ENCODE results near the gene ACTL10.
"Not testable (repeated sequence)": the region's sequence is repeated elsewhere in the genome, so short reads cannot be mapped to it uniquely, and the experiment has no call there.

Gene ACTL10

DNA sequence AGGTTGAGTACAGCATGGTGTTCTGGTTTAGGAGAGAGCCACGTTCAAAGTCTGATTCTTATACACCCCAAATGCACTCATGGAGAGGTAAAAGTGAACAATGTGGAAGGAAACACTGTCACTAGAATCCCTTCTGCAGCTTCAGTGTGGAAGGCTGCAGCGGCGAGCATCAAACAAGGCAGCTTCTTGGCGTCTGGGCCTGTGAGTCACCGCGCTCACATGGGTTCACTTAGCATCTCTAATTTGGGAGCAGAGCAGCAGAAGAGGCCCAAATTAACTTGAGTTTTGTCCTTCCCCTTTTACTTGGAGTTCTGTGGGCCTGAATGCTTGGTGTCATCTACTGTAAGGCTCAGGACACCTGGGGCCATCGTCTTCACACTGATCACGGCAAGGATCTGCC, 30.4 kb downstream of the ACTL10 start:
- no peak for DNase-seq (ENCODE audit: low read depth)

DNA sequence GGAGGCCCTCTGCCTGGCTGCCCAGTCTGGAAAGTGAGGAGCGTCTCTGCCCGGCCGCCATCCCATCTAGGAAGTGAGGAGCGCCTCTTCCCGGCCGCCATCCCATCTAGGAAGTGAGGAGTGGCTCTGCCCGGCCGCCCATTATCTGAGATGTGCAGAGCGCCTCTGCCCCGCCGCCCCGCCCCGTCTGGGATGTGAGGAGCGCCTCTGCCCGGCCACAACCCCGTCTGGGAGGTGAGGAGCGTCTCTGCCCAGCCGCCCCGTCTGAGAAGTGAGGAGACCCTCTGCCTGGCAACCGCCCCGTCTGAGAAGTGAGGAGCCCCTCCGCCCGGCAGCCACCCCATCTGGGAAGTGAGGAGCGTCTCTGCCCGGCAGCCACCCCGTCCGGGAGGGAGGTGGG, 32.2 kb downstream of the ACTL10 start:
- DNase-seq (ENCODE audit: low read depth): not testable (repeated sequence)

DNA sequence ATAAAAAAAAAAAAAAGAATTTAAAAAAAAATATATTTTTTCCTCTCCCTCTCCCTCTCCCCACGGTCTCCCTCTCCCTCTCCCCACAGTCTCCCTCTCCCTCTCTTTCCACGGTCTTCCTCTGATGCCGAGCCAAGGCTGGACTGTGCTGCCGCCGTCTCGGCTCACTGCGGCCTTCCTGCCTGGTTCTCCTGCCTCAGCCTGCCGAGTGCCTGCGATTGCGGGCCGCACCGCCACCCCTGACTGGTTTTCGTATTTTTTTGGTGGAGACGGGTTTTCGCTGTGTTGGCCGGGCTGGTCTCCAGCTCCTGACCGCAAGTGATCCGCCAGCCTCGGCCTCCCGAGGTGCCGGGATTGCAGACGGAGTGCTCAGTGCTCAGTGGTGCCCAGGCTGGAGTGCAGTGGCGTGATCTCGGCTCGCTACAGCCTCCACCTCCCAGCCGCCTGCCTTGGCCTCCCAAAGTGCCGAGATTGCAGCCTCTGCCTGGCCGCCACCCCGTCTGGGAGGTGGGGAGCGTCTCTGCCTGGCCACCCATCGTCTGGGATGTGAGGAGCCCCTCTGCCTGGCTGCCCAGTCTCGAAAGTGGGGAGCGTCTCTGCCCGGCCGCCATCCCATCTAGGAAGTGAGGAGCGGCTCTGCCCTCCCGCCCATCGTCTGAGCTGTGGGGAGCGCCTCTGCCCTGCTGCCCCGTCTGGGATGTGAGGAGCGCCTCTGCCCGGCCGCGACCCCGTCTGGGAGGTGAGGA, 34.1 kb downstream of the ACTL10 start:
- not testable (repeated sequence) for DNase-seq (ENCODE audit: low read depth)

- DNase-seq (ENCODE audit: low read depth): no peak
These were observed 35.1 kb downstream of the ACTL10 start for GRCh38 chr20:33701629-33702450.

GRCh38 chr20:33702861-33703260, 36.1 kb downstream of the ACTL10 start:
- DNase-seq (ENCODE audit: low read depth): no peak

DNA sequence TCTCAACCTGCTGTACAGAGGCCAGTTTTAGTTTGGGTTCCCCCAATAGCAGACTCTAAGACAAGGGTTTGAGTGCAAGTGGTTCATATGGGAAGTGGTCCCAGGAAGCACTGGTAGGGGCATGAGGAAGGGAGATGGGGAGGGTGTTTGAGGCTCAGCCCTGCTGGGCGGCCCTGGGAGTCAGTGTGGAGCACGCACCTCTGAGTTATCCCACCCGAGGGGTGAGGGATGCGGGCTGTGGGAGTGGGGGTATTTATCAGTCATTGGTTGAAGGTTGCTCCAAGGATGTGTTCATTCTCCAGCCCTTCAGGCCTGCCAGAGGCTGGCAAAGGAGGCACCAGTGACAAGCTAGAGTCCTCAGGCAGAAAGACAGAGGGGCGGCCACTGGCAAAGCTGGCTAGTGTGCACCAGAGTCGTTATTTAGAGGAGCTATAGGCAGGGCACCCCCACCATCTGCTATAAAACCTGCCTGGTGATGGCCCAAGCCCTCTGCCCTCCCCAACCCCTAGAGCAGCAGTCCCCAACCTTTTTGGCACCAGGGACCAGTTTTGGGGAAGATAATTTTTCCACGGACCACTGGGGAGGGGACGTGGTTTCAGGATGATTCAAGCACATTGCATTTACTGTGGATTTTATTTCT, 36.9 kb downstream of the ACTL10 start:
- no peak for DNase-seq (ENCODE audit: low read depth)

GRCh38 chr20:33704197-33704924, 37.6 kb downstream of the ACTL10 start:
- DNase-seq (ENCODE audit: low read depth): no peak

- no peak for DNase-seq (ENCODE audit: low read depth)
These were observed 40.9 kb downstream of the ACTL10 start for GRCh38 chr20:33707668-33708067.

- no peak for DNase-seq (ENCODE audit: low read depth)
These were observed 42.7 kb downstream of the ACTL10 start for GRCh38 chr20:33709398-33709797.

DNA sequence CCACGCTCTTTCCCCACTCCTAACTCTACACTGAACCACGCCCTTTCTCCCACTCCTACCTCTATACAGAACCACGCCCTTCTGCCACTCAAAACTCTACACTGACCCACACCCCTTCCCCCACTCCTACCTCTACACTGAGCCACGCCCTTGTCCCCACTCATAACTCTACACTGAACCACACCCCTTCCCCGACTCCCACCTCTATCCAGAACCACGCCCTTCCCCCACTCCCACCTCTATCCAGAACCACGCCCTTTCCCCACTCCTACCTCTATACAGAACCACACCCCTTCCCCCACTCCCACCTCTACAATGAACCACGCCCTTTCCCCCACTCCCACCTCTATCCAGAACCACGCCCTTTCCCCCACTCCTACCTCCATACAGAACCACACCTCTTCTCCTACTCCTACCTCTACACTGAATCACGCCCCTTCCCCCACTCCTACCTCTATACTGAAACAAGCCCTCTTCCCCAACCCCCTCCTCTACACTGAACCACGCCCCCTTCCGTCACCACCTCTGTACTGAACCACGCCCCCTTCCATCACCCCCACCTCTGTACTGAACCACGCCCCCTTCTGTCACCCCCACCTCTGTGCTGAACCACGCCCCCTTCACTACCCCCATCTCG, 43.3 kb downstream of the ACTL10 start:
- no peak for DNase-seq (ENCODE audit: low read depth)

DNA sequence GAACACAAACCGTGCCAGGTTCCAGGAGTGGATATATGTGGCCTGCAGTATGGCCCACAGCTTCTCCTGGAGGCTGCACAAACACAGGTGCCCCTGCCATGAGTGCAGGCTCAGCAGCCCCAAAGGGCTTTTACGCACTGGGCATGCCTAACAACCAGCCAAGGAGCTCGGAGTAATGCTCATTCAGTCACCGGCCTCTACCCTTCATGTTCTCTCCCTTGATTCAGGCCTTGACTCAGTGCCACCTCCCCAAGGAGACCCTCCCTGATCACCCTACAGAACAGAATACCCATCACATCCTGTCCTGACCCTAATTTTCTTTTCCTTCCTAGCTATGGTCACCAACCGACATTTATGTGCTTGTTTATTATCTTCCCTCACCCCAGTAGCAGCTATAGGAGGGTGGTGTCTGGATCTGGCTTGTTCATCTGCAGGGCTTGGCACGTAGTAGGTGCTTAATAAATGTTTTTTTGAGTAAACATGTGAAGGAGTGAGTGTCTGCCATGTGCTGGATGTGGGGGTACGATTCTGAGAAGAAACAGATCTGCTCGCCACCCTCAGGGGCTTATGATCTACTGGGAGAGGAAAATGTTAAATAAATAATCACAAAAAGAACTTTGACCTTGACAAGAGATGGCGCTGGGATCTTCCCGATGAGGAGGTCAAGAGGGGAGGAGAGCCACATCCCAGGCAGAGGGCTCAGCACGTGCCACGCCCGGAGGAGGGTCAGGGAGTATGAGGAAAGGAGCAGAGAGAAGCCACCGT, 44.1 kb downstream of the ACTL10 start:
- DNase-seq (ENCODE audit: low read depth): no peak

DNA sequence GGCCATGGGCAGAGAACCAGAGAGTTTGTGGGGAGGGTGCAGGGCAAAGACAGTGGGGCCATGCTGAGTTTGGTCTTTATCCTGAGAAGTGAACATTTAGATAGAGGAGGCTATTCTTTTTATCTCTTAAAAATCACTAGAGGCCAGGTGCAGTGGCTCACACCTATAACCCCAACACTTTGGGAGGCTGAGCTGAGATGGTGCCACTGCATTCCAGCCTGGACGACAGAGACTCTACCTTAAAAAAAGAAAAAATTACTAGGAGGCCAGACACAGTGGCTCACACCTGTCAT, 44.6 kb downstream of the ACTL10 start:
- no peak for DNase-seq (ENCODE audit: low read depth)

DNA sequence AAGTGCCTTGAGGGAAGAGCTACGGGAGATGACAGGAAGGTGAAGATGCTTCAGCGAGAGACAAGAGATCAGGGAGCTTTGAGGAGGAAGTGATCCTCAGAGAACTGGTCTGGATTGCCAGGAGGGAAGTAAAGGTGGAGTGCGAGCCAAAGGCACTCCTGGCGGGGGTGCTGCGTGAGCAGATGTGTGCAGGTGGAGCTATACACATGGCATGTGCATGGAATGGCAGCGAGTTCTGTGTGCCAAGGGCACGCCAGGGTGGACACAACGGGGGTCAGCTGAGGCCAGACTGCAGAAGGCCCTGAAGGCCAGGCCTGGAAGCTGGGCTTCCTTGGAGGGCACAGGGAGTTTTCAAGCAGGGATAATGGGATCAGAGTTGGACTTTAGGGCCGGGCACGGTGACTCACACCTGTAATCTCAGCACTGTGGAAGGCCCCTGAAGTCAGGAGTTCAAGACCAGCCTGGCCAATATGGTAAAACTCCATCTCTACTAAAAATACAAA, 47.2 kb downstream of the ACTL10 start:
- DNase-seq (ENCODE audit: low read depth): no peak

GRCh38 chr20:33716498-33716897, 49.8 kb downstream of the ACTL10 start:
- no peak for DNase-seq (ENCODE audit: low read depth)

All from non-pigmented ciliary epithelial cell (primary cell).